Measurements from ENCODE around the gene SRGAP1. TPM values are rescaled to one million over a fixed set of nuclear protein-coding genes. Genes with fewer than 3 reads are reported as not detected.

SRGAP1 gene
- total and polyA plus RNA-seq, 8 donors: 0.70 to 37.9 (median 9.8) TPM

DNA sequence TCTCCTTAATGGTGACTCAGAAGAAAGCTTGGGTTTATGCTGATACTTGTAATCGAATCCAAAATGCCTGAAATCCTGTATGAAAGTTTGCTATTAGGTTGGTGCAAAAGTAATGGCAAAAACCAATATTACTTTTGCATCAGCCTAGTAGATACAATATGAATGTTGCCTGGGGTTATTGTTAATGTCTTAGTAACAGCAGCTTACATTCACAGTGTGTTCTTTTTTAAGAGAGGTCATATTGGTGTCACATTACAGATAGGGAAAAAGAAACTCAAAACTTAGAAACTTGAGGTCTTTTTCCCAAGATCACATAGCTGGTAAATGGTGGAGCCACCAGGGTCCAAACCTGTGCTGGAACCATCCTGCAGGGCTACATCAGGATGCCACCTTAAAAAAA lies 25.2 kb downstream of the SRGAP1 start:
- 75 to 90% (median 88%) methylated on average over 1 of the region's 1 CpG for WGBS, 5 donors
- H3K27ac ChIP-seq: no peak overlapping the region
- no peaks in the 10 kb centered on the region for H3K27me3 ChIP-seq
- no peak for TF ChIP-seq POLR2A (IDR thresholded peaks at IDR 0.05)
- TF ChIP-seq, protein P1, sequence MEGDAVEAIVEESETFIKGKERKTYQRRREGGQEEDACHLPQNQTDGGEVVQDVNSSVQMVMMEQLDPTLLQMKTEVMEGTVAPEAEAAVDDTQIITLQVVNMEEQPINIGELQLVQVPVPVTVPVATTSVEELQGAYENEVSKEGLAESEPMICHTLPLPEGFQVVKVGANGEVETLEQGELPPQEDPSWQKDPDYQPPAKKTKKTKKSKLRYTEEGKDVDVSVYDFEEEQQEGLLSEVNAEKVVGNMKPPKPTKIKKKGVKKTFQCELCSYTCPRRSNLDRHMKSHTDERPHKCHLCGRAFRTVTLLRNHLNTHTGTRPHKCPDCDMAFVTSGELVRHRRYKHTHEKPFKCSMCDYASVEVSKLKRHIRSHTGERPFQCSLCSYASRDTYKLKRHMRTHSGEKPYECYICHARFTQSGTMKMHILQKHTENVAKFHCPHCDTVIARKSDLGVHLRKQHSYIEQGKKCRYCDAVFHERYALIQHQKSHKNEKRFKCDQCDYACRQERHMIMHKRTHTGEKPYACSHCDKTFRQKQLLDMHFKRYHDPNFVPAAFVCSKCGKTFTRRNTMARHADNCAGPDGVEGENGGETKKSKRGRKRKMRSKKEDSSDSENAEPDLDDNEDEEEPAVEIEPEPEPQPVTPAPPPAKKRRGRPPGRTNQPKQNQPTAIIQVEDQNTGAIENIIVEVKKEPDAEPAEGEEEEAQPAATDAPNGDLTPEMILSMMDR (IDR thresholded peaks at IDR 0.05): no peak
- no peak for TF ChIP-seq POLR2AphosphoS5 (IDR thresholded peaks at IDR 0.05)
- no peak for TF ChIP-seq EP300 (IDR thresholded peaks at IDR 0.05)
- H3K4me1 ChIP-seq: peaks cover 0 to 4% (median 0%) of the 10 kb centered on the region in 4 donors
- DNase-seq: no peak
- no peaks in the 10 kb centered on the region for H3K36me3 ChIP-seq
- H3K4me3 ChIP-seq: no peak overlapping the region
- intact Hi-C loops (cut with DNase I; ENCODE audit: low total_unique reads): no loop called here
- no peaks in the 10 kb centered on the region for H3K9me3 ChIP-seq

DNA sequence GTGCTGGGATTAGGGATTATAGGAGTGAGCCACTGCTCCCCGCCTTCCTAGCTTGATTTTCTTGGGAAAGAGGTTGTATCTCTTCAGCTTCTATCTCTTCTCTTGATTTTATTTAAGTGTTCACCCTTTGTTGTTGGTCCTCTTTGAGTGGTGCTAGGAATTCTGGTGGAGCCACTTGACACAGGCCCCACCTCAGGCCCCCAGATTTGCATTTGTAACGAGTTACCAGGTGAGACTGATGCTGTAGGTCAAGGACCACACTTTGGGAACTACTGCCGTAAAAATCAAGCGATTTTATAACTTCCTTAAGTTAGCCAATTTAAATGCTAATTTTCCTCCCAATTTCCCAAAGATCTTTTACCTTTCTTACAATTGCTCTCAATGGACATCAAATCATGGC lies 26.3 kb downstream of the SRGAP1 start:
- no peaks in the 10 kb centered on the region for H3K27me3 ChIP-seq

DNA sequence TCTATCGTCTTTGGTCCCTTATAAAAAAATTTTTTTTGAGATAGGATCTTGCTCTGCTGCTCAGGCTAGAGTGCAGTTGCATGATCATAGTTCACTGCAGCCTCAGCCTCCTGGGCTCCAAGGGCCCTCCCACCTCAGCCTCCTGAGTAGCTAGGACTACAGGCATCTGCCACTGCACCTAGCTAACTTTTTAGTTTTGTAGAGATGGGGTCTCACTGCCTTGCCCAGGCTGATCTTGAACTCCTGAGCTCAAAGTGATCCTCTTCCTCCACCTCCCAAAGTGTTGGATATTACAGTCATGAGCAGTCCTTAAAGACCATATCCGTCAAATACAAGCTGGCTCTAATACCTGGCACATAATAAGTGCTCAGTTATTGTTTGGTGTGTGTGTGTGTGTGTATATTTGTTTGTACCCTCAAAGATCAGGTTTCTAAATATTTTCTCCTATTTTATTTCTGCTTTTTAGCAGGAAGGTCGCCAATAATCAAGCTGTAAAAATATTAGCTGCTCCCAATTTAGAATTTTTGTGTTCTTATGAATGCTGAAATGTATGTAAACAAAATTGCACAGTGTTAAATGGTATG lies 30.5 kb downstream of the SRGAP1 start:
- intact Hi-C loops (cut with DNase I; ENCODE audit: low total_unique reads): no loop called here
- no peak for TF ChIP-seq EP300 (IDR thresholded peaks at IDR 0.05)
- TF ChIP-seq, protein P1 (IDR thresholded peaks at IDR 0.05): no peak
- TF ChIP-seq POLR2A (IDR thresholded peaks at IDR 0.05): no peak
- TF ChIP-seq POLR2AphosphoS5 (IDR thresholded peaks at IDR 0.05): no peak
- H3K9me3 ChIP-seq: no peaks in the 10 kb centered on the region
- WGBS, 5 donors: 67 to 76% (median 68%) methylated on average over 3 of the region's 3 CpGs
- H3K36me3 ChIP-seq: no peaks in the 10 kb centered on the region
- no peaks in the 10 kb centered on the region for H3K4me1 ChIP-seq
- H3K4me3 ChIP-seq: no peak overlapping the region
- no peak overlapping the region for H3K27ac ChIP-seq
- DNase-seq: no peak
- H3K27me3 ChIP-seq: no peaks in the 10 kb centered on the region

More for the DNA sequence above, 26.3 kb downstream of the SRGAP1 start:
- Histone ChIP-seq H3K9me3 (no peaks in the 10 kb centered on the region), H3K4me3 (no peak overlapping the region), H3K27ac (no peak overlapping the region), H3K4me1 (peaks cover 0 to 4% (median 0%) of the 10 kb centered on the region in 4 donors), H3K36me3 (no peaks in the 10 kb centered on the region)
- DNase-seq: no peak
- intact Hi-C loops (cut with DNase I; ENCODE audit: low total_unique reads): no loop called here
- TF ChIP-seq POLR2AphosphoS5 (IDR thresholded peaks at IDR 0.05): no peak
- no peak for TF ChIP-seq EP300 (IDR thresholded peaks at IDR 0.05)
- no peak for TF ChIP-seq POLR2A (IDR thresholded peaks at IDR 0.05)
- TF ChIP-seq, protein P1 (IDR thresholded peaks at IDR 0.05): no peak
- WGBS, 5 donors: 80 to 93% (median 89%) methylated on average over 4 of the region's 4 CpGs

DNA sequence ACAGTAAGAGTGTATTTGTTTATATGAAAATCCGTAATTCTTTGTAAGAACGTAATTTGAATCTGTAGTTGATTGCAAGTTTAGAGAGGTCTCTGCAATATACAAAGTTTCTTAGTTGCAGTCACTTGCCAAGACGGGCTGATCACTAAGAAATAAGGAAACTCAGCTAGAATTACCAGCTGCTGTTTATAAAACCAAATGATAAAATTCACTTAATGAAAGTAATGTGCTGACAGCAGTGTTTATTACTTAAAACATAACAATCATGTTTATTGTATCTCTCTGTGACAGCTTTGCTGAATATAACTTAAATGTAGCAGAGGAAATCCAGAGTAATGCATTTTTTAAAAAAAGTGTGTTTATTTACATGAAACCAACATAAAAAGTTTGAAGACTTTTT lies 31.2 kb downstream of the SRGAP1 start:
- H3K27ac ChIP-seq: no peak overlapping the region
- peak in 1 of 2 donors; percentile 3 for DNase-seq
- WGBS, 5 donors: 57 to 69% (median 64%) methylated on average over 3 of the region's 3 CpGs

More for the DNA sequence above, 31.2 kb downstream of the SRGAP1 start:
- Histone ChIP-seq H3K27me3 (no peaks in the 10 kb centered on the region), H3K9me3 (no peaks in the 10 kb centered on the region), H3K4me1 (no peaks in the 10 kb centered on the region), H3K4me3 (no peak overlapping the region), H3K36me3 (no peaks in the 10 kb centered on the region)
- TF ChIP-seq EP300 (IDR thresholded peaks at IDR 0.05) (no peak), POLR2AphosphoS5 (IDR thresholded peaks at IDR 0.05) (no peak), POLR2A (IDR thresholded peaks at IDR 0.05) (no peak)
- TF ChIP-seq, protein P1 (IDR thresholded peaks at IDR 0.05): no peak
- intact Hi-C loops (cut with DNase I; ENCODE audit: low total_unique reads): no loop called here

All from stomach (tissue), 9 donors.